HT-29 (cell line): Measurements from ENCODE around the gene KDELR3. TPM values are rescaled to one million over a fixed set of nuclear protein-coding genes. Genes with fewer than 3 reads are reported as not detected.
"Not testable (repeated sequence)": the region's sequence is repeated elsewhere in the genome, so short reads cannot be mapped to it uniquely, and the experiment has no call there.

Source experiments
- DNase-seq: peaks from one replicate; pipeline ENCODE4 v3.0.0-alpha.2; 2015; ENCODE audit warnings: low spot score
- total RNA-seq: library from RNA; depleted of rRNA; stranded (reverse); fragments of >200 nt; shearing (Covaris generic); gene quantifications from 2 replicates; pipeline ENCODE4 v1.2.3, GENCODE V29; 2014

The KDELR3 gene
- total RNA-seq, 1 experiment from 2014 or later: 20.0 TPM

DNA sequence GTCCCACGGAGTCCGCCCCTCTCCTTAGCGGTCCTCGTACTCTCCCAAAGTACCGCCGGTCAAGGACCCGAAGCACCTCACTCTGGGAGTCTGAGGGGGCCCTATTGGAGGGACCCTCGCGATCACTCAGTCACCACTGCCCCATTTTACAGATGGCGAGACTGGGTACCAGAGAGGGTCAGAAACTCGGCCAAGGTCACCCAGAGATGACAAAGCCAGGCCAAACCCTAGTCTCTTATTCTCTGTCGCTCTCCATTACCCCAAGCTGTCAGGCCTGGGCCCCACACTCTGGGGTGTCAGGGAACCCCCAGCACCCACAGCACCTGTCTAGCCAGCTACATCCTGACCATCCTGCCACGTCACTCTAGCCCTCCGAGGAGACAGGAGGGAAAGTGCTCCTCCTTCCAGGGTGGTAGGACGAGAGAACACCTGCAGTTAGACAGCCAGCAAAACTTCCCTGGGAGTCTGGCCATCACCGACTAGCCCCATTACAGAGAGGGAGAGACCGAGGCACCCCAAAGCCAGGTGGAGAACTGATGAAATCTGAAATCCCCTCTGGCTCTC, 11.5 kb upstream of the KDELR3 start:
- no peak for DNase-seq

DNA sequence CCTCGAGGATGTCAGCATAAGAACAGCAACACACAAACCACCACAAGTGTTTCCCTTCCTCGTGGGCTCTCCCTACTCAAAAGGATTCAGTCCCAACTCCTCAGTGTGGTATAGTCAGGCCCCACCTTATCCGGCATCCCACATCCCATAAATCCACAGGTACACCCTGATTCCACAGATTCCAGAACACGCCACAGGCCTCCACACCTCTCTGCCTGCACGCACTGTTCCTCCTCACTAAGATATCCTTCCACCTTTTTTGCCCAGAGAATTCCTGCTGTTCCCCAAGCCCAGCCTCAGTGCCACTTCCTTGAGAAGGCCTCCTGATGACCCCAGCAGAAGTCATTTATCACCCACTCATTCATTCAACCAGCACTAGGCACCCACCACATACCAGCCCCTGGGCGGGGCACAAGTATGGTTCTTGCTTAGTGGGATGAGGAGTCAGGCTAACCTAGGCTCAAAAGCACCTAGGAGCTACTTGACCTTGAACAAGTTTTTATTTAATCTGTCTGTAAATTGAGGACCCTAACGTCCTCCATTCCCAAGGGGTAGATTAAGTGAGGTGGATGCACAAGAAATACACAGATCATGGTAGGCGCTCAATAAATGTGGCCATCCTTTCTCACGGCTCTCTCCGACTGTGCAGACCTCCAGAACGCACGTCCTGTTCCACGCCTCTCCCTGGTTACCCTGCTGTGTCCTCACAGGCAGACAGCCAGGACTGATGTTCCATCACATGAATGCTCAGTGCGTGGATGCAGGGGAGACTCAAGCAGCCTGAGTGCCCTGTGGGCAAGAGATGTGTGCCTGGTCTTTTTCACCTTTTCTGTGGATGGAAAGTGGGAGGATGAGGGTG, 10.8 kb upstream of the KDELR3 start:
- no peak for DNase-seq

DNA sequence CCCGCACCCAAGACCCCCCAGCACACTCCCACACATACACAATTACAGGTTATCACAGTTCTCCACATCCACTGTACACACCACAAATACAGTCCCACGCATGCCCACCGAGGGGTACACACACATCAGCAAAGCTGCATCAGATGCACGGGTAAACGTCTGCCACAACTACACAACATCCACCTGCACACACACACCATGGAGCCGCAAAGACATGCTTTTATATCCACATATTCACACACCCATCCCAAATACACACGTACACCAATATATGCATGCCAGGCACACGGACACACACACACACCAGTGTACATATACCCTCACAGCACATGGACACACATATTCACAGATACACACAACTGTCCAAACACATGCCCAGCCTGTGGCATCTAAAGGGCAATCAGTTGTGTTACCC, 7.5 kb upstream of the KDELR3 start:
- no peak for DNase-seq

- no peak for DNase-seq
Observed at GRCh38 chr22:38461057-38461413, 6.9 kb upstream of the KDELR3 start.

DNA sequence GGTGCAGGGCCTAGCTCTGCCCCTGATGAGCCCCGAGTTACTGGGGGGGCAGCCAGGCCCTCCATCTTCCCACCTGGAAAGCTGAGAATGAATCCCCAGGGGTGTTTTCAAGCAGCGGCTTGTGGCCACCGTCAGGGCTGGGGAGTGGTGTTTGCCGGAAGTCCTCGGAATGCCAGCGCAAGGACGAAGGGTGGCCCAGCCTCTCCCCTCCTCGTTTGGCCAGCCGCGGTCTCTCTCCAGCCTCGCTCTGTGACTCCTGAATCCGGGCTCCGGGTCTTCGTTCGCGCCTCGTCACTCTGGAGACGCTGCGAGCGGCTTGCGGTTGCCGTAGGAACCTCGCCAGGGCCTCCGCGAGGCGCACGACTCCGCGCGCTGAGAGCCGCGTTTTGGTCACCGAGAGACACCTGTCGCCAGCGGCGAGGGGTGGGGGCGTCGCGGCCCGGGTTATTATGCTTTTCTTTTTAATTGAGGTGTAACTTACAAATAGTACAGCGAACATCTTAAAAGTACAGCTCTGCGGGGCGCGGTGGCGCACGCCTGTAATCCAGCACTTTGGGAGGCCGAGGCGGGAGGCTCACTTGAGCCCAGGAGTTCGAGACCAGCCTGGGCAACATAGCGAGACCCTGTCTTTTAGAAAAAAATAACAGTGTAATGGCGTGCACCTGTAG, 6.3 kb upstream of the KDELR3 start:
- peak; percentile 69 for DNase-seq

DNA sequence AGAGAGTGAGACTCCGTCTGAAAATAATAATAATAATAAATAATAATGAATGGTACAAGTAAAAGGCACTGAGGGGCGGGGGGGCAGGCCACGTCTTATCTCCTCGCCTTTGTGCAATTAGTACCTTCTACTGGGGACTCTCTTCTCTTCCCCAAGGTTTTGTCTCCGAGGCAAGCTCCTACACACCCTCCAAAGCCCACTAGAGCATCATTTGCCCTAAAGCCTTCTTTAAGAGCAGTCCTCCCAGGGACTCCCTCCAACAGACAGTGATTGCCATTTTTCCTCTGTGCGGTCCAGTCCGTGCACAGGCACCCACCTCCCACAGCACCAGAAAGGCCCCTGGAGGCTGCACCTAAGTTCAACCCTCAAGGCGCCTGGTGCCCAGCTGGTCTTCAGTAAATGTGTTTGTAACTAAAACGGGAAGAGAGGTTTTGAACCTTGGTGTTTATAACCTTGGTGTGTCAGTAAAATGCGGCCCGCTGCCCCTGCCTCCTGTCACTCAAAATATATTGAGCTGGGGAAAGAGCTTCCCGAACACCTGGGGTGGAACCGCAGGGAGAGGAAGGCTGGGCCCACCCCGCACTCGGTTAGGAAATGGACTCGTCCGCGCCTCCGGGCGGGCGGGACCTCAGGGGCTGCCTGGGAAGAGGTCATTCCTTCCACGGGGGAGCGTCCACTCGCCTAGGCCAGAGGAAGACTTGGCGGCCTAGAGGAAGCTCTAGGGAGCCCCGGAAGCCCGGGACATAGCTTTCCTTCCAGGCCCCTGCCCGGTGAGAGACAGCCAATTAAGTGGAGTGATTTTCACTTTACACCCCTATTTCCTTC, 4.7 kb upstream of the KDELR3 start:
- no peak for DNase-seq

- no peak for DNase-seq
Observed at GRCh38 chr22:38464992-38465672, 2.8 kb upstream of the KDELR3 start.

DNA sequence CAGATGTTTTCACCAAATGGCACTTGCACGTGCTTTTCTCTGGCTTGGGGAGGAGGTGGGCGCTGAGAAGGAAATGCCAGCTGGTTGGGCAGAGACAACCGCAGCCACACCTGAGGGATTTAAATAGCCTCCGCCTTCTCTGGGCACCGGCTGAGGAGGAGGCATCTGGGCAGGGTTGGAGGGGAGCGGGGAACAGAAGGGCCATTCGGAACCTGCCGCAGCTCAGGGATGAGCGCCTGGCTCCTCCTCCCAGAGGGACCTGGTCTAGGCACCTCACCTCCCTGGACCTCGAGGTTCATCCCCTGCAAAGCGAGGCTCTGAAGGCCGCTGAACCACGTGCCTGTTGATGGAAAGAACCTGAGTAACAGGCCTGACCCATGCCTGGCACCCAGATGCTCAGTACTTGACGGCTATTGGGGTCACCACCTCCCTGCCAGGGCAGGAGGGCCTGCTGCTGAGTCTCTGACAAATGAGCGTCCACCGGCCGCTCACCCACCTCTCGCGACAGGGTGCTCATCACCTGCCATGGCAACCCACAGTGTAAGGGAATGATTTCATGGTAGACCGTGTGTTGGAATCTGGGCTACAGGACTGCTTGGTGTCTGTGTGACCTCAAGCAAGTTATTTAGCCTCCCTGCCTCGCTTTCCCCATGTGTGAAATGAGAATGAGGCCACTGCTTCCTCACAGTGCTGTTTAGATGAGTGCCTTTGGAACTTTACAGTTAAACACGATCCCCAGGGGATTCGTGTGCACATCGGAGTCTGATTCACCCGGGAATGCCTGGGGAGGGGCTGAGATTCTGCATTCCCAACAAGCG, 2.0 kb upstream of the KDELR3 start:
- DNase-seq: no peak

DNA sequence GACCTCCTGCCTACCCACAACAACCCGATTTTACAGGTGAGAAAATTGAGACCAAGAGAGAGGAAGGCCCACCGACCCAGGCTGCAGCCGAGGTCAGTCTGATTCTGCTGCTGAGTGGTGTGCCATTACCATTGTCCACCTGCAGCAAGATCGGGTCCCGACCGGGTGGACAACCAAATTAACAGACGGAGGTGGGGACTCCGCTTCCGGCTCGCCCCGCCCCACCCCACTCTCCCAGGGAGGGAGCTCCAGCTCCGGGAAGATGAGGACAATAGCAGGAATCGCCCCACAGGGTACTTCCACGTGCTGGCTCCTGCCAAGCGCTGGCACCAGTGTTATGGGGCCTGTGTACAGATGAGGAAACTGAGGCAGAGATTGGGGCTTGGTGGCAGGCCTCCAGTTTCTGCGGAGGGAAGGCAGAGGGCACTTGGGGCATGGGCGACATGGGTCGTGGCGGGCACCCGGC, 425 bp upstream of the KDELR3 start:
- DNase-seq: no peak

DNA sequence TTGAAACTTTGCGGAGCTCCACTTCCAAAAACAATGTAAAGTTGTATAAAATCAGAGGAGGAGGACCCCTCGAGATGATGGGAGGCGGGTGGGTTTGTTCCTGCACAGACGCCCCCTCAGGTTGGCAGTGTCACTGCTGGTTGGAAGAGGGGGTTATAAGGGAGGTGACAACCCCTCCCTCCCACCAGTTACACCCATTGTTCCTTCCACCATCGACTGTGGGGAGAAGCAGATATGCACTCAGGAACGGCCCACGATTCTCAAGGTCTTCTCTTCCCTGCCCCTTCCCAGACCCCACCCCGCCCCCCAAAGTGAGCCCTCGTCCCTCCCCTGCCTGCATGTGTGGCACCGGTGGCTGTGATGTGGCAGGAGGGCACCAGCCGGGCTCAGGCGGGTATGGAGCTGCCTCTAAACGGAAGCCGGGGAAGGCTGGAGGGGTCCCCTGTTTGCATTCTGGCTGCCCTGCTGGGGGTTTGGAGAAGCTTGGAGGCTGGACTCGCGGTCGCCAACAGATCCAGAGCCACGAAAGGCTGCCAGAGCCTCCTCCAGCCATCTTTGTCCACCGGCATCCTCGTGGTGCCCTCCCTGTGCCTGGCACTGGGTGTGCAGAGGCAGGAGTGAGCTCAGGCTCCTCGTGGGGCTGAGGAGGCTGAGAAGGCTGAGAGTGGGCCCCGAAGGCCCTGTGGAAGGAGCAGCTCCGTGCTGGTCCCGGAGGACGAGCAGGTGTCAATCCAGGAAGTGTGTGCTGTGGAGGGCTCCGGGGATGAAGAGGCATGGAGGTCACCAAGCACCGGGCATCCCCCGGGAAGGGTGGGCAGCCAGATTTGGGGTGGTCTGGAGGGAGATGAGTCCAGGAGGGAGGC, 778 bp downstream of the KDELR3 start:
- no peak for DNase-seq

DNA sequence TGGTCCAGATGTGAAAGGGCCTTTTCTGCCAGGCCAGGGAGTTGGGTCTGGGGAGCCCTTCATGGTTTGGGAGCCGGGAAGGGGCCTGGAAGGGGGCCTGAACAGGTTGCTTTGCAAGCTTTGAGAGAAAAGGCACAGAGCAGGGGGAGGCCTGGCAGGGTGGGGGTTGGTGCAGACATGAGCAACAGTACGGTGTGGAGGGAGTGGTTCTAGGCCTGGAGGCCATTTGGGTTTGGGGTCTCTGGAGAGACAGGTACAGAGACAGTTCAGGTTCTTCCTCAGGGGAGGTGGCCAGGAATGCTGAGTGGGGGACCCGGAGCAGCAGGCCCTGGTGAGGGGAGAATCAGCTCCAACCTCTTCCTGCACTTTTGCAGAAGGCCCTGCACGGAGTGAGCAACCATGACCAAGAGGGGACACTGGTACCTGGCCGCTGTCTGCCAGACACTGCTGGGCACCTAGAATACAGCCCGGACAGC, 1.4 kb downstream of the KDELR3 start:
- DNase-seq: no peak

- DNase-seq: not testable (repeated sequence)
Observed at GRCh38 chr22:38470179-38470578, 2.3 kb downstream of the KDELR3 start.

DNA sequence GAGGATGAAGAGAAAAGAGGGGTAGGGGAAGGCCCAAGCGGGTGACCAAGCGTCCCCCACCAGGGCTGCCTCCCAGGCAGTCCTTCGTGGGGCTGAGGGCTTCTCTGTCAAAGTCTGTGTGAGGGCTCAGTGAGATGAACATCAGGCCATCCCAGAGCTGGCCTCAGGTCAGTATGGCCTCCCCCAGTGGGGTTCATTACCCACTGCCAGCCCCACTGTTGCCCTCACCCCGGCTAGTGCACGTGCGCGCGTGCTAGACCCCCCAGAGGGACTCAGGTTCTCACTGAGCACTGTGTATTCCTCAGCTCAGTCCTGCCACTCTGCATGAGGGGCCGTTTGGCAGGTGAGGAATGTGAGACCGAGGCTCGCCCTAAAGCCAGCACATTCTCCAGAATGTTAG, 3.3 kb downstream of the KDELR3 start:
- DNase-seq: no peak

- DNase-seq: no peak
Observed at GRCh38 chr22:38474003-38474607, 6.2 kb downstream of the KDELR3 start.

DNA sequence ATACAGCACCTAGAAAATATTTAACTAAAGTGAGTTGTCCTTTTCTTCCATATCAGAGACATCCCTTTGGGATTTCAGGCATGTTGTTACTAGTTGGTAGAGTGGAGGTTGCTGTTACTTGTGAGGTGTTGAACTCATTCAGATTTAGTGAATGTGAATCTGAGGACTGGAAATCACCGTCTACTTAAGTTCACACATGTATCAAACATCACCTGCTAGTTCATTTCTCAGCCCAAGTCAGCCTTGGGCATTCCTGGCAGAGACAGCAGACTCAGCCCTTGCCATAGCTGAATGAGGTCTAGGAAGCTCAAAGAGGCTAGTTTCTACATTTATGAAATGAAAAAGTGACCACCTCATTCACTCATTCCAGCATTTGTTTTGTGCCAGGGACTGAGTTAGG, 9.7 kb downstream of the KDELR3 start:
- peak; percentile 0 for DNase-seq

DNA sequence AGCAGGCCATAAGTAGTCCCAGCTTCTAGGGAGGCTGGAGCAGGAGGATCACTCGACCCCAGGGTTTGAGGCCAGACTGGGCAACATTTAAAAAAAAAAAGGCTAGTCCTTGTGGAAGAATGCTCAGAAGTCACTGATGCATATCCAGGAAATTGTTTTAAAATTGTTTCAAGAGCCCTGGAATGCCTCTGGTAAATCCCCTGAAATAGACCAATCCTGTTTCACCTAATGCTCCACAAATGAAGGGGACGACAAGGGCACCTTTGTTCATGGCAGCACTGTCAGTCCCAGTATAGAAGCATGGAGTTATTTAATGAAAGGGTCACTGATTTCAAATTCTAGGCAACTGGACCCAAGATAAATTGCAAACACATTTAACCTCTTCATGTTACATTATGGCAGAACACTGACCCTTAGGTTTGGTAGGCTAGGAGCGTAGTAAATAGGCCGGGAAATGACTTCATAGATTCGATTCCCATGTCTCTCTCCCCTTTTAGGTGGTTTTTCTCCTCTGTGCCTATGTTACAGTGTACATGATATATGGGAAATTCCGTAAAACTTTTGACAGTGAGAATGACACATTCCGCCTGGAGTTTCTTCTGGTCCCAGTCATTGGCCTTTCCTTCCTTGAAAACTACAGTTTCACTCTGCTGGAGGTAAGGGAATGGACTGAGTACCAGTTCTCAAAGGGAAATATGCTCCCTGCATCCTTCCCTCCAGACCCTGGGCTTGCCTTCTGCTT, 11.4 kb downstream of the KDELR3 start:
- DNase-seq: no peak

DNA sequence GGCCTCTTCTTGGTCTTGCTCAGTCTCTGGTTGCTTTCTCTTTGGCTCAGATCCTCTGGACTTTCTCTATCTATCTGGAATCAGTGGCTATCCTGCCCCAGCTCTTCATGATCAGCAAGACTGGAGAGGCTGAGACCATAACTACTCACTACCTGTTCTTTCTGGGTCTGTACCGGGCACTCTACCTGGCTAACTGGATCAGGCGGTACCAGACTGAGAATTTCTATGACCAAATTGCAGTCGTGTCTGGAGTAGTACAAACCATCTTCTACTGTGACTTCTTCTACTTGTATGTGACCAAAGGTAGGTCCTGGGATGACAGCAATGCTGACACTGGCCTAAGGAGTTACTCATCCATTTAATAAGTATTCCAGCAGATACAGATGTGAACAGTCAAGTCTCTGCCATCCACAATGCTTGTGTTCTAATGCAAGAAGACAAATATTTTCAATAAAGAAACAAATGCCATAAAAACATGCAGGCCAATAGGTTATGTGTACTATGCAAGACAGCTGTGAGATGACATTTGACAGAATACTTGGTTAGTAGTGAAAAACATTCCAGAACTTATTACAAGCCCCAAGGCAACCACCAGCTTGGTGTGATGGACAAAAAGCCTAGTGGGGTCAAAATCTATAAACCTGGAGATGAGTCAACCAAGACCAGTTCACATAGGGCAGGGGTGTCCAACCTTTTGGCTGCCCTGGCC, 13.4 kb downstream of the KDELR3 start:
- no peak for DNase-seq
